GM04504 (cell line): ENCODE data around the gene PLSCR3.

Experiments
- DNase-seq: peaks from one replicate; pipeline ENCODE4 v3.0.0-alpha.2; 2012; ENCODE audit warnings: low read depth

PLSCR3 gene

GRCh38 chr17:7405350-7406234, 11.3 kb upstream of the PLSCR3 start:
- no peak for DNase-seq

GRCh38 chr17:7404737-7405349, 10.5 kb upstream of the PLSCR3 start:
- DNase-seq = no peak

- DNase-seq = peak; percentile 99
These were observed 9.8 kb upstream of the PLSCR3 start, which contains the start of gene TMEM256 for GRCh38 chr17:7403977-7404736. Gene TMEM256, minus strand, starts transcription at chr17:7404097. Its CDS starts 13 bp downstream, at chr17:7404084.

- no peak for DNase-seq
These were observed 9.3 kb upstream of the PLSCR3 start for GRCh38 chr17:7403727-7403976.

GRCh38 chr17:7403043-7403726, 8.9 kb upstream of the PLSCR3 start:
- DNase-seq = no peak

- no peak for DNase-seq
These were observed 4.3 kb upstream of the PLSCR3 start for GRCh38 chr17:7398612-7399011.

- no peak for DNase-seq
These were observed 1.8 kb upstream of the PLSCR3 start for GRCh38 chr17:7396147-7396546.

- no peak for DNase-seq
These were observed 493 bp downstream of the PLSCR3 start for GRCh38 chr17:7393613-7394451.

- DNase-seq = no peak
These were observed 1.4 kb downstream of the PLSCR3 start for GRCh38 chr17:7392696-7393612.

GRCh38 chr17:7391307-7391706, 3.0 kb downstream of the PLSCR3 start:
- no peak for DNase-seq

GRCh38 chr17:7389924-7390910, 4.1 kb downstream of the PLSCR3 start:
- DNase-seq = no peak

GRCh38 chr17:7388856-7389255, 5.5 kb downstream of the PLSCR3 start:
- DNase-seq = no peak

GRCh38 chr17:7384489-7385081, 9.7 kb downstream of the PLSCR3 start:
- no peak for DNase-seq

- DNase-seq = no peak
These were observed 10.4 kb downstream of the PLSCR3 start for GRCh38 chr17:7383742-7384488.

GRCh38 chr17:7383371-7383741, 11.0 kb downstream of the PLSCR3 start:
- DNase-seq = no peak

GRCh38 chr17:7382901-7383300, 11.4 kb downstream of the PLSCR3 start:
- no peak for DNase-seq

- DNase-seq = no peak
These were observed 13.3 kb downstream of the PLSCR3 start, which contains the start of gene TNK1 for GRCh38 chr17:7380855-7381683. Gene TNK1, plus strand, starts transcription at chr17:7381089. Its CDS starts 1,838 bp downstream, at chr17:7382927.
